H1 (cell line): ENCODE data around the gene SAP30L. TPM values are rescaled to one million over a fixed set of nuclear protein-coding genes. Genes with fewer than 3 reads are reported as not detected.

Source experiments
- ASH2L ChIP-seq: fragments of 200-600, 300-600 bp; sonication (generic); IDR thresholded peaks from one replicate; pipeline ENCODE4 v1.7.1; 2017; ENCODE audit warnings: low read length
- BCL11A ChIP-seq, 2 experiments: IDR thresholded peaks; one replicate each; pipeline ENCODE4 v1.6.1; 2011; ENCODE audit warnings: low read depth in 2 of 2, low read length in 2 of 2, mild to moderate bottlenecking in 2 of 2
- CHD7 ChIP-seq: fragments of 300-600 bp; sonication (generic); IDR thresholded peaks from 2 replicates; pipeline ENCODE4 v1.7.1; 2012; ENCODE audit warnings: low read length, moderate library complexity, mild to moderate bottlenecking, inconsistent platforms; ENCODE audit not compliant: insufficient replicate concordance
- CREB1 ChIP-seq: IDR thresholded peaks from 2 replicates; pipeline ENCODE4 v1.6.1; 2012; ENCODE audit warnings: inconsistent platforms
- CTCF ChIP-seq, 3 experiments: IDR thresholded peaks; 1 replicate in 2 of 3; 2 replicates in 1 of 3; pipeline versions ENCODE4 v1.5.1 to v1.6.1; 2011; ENCODE audit warnings: low read length in 3 of 3, mild to moderate bottlenecking in 3 of 3, inconsistent platforms in 2 of 3, low read depth in 1 of 3, moderate library complexity in 1 of 3; ENCODE audit not compliant: insufficient read depth in 1 of 3; ENCODE audit errors: control extremely low read depth in 1 of 3
- JUND ChIP-seq: IDR thresholded peaks from 2 replicates; pipeline ENCODE4 v1.6.1; 2011; ENCODE audit warnings: mild to moderate bottlenecking, improper control_type of control experiment, low read length
- NRF1 ChIP-seq: IDR thresholded peaks from 2 replicates; pipeline ENCODE4 v1.6.1; 2011; ENCODE audit warnings: mild to moderate bottlenecking, low read depth, low read length, improper control_type of control experiment
- POU5F1 ChIP-seq: IDR thresholded peaks from 2 replicates; pipeline ENCODE4 v1.6.1; 2011; ENCODE audit warnings: low read depth, mild to moderate bottlenecking, low read length, moderate library complexity
- RBBP5 ChIP-seq: IDR thresholded peaks from 2 replicates; pipeline ENCODE4 v1.7.1; 2012; ENCODE audit warnings: low read depth, mild to moderate bottlenecking, inconsistent platforms, low read length, moderate library complexity, borderline replicate concordance
- SIRT6 ChIP-seq: IDR thresholded peaks from one replicate; pipeline ENCODE4 v1.7.1; 2012; ENCODE audit warnings: low read length, inconsistent platforms
- YY1 ChIP-seq: IDR thresholded peaks from 2 replicates; pipeline ENCODE4 v1.6.1; 2011; ENCODE audit warnings: low read depth, mild to moderate bottlenecking, low read length
- polyA plus RNA-seq, 7 experiments: library from polyadenylated mRNA; depleted of rRNA in 3 of 7; stranded (reverse) in 5 of 7; unstranded in 2 of 7; fragments of >200 nt in 5 of 7; fragments of 200-250 nt in 2 of 7; gene quantifications; 1 replicate in 5 of 7; 2 replicates in 1 of 7; 4 replicates in 1 of 7; pipeline versions ENCODE4 v1.2.1 to v1.2.3, GENCODE V29; 2011 to 2013; ENCODE audit warnings: missing spikeins in 2 of 7, mixed read lengths in 2 of 7
- total RNA-seq: library from RNA; stranded (reverse); fragmentation: NEBNext Ultra II Directional; extraction: Animal tissue kit (Norgen Biotek cat#: 25700); gene quantifications from 2 replicates; pipeline ENCODE4 v1.2.1, GENCODE V29; 2021

SAP30L gene
- total and polyA plus RNA-seq, 2 of the 8 experiments (the other 6 are each of a cell fraction or from before 2014, with no cell fraction given): 12.2 to 31.5 TPM

GRCh38 chr5:154451957-154452356 is 6.2 kb downstream of the SAP30L start (continued):
- TF ChIP-seq CHD7 (no peak), POU5F1 (no peak), YY1 (no peak), CTCF (IDR thresholded peaks at IDR 0.05; ENCODE audit: control extremely low read depth in 1 of 3, insufficient read depth in 1 of 3, low read depth in 1 of 3, low read length in 3 of 3) (no peak), JUND (no peak), CREB1 (no peak), SIRT6 (no peak), ASH2L (no peak), BCL11A (IDR thresholded peaks at IDR 0.05; ENCODE audit: low read depth in 2 of 2, low read length in 2 of 2) (no peak), NRF1 (no peak), RBBP5 (no peak)
